CD4-positive, alpha-beta T cell (primary cell): ENCODE results near the gene SS18L1. TPM values are rescaled to one million over a fixed set of nuclear protein-coding genes. Genes with fewer than 3 reads are reported as not detected.

Source experiments
- ATAC-seq: fragments of 200-7000 bp; cut with Tn5 transposase; one replicate; pipeline ENCODE4 v1.10.0; 2022; ENCODE audit warnings: mild to moderate bottlenecking; ENCODE audit not compliant: poor library complexity
- CTCF ChIA-PET: fragments of 350-600 bp; sonication (Branson Sonifier 250); formaldehyde crosslinking; loops from one replicate; lab custom pipeline; 2021; ENCODE audit warnings: antibody characterized with exemption, inconsistent platforms; lab: Charles Lee
- POLR2A ChIA-PET: fragments of 350-600 bp; sonication (Branson Sonifier 250); formaldehyde crosslinking; loops from one replicate; lab custom pipeline; 2021; ENCODE audit warnings: antibody characterized with exemption, inconsistent platforms; lab: Charles Lee
- DNase-seq, 14 experiments: peaks; one replicate each; pipeline ENCODE4 v3.0.0-alpha.2; 2013 to 2020; ENCODE audit warnings: mixed read lengths in 2 of 14
- H3K27ac ChIP-seq, 2 donors: one replicate each; pipeline versions ENCODE4 v1.5.1 to v1.7.0; 2013; ENCODE audit warnings: low read length in 2 of 2, low read depth in 1 of 2, mild to moderate bottlenecking in 1 of 2
- H3K27me3 ChIP-seq, 2 experiments: 1 replicate in 1 of 2; 2 replicates in 1 of 2; pipeline versions ENCODE4 v1.6.1 to v1.7.0; 2013; ENCODE audit warnings: low read length in 2 of 2, control low read depth in 1 of 2, mild to moderate bottlenecking in 1 of 2, moderate library complexity in 1 of 2; ENCODE audit not compliant: insufficient read depth in 2 of 2, control insufficient read depth in 1 of 2
- H3K36me3 ChIP-seq: one replicate; pipeline ENCODE4 v1.6.1; 2013; ENCODE audit warnings: low read length, control low read depth; ENCODE audit not compliant: insufficient read depth
- H3K4me1 ChIP-seq: one replicate; pipeline ENCODE4 v1.6.1; 2013; ENCODE audit warnings: low read length, control low read depth; ENCODE audit not compliant: insufficient read depth
- H3K4me3 ChIP-seq: one replicate; pipeline ENCODE4 v1.5.1; 2013; ENCODE audit warnings: mild to moderate bottlenecking, low read length, moderate library complexity
- H3K9me3 ChIP-seq, 2 experiments: 1 replicate in 1 of 2; 2 replicates in 1 of 2; pipeline versions ENCODE4 v1.6.1 to v1.7.0; 2013; ENCODE audit warnings: low read length in 2 of 2, mild to moderate bottlenecking in 2 of 2, control low read depth in 1 of 2, moderate library complexity in 1 of 2; ENCODE audit not compliant: control insufficient read depth in 1 of 2, insufficient read depth in 1 of 2
- H3K27ac Mint-ChIP-seq: one replicate; pipeline ENCODE4 v1.8.0; 2020; ENCODE audit warnings: mixed read lengths
- H3K27me3 Mint-ChIP-seq: one replicate; pipeline ENCODE4 v1.8.0; 2021; ENCODE audit warnings: mixed read lengths
- H3K36me3 Mint-ChIP-seq: one replicate; pipeline ENCODE4 v1.8.0; 2021; ENCODE audit warnings: low read depth, mixed read lengths
- H3K4me1 Mint-ChIP-seq: one replicate; pipeline ENCODE4 v1.8.0; 2021; ENCODE audit warnings: low read depth, mixed read lengths
- H3K4me3 Mint-ChIP-seq: one replicate; pipeline ENCODE4 v1.8.0; 2020; ENCODE audit warnings: mild to moderate bottlenecking, mixed read lengths
- H3K9me3 Mint-ChIP-seq: one replicate; pipeline ENCODE4 v1.8.0; 2020; ENCODE audit warnings: mixed read lengths
- CTCF ChIP-seq: fragments of 200-600 bp; IDR thresholded peaks from one replicate; pipeline ENCODE4 v1.8.0; 2022; ENCODE audit warnings: antibody characterized with exemption, mild to moderate bottlenecking
- intact Hi-C, 2 experiments: fragments of 100-400 bp; cut with DNase I in 1 of 2; cut with micrococcal nuclease in 1 of 2; formaldehyde crosslinking; loops; one replicate each; pipeline versions ENCODE4 v1.15.1 to v1.9.0; 2023 to 2025; cut with DNase I, micrococcal nuclease
- total RNA-seq, 174 experiments: library from RNA in 2 of 174; stranded (reverse) in 2 of 174; gene quantifications; one replicate each; pipeline ENCODE4 v1.2.3 and lab custom pipeline; 2021 to 2026

Gene SS18L1
- total RNA-seq, 2 experiments from 2014 or later = 12.8 to 13.4 TPM

- no peak for ATAC-seq
- no peaks in the 10 kb centered on the region for H3K9me3 Mint-ChIP-seq
- ChIA-PET POLR2A (no interaction called here), CTCF (no interaction called here)
- TF ChIP-seq CTCF = no peak
- intact Hi-C loops = no loop called here
- no peak for DNase-seq
- H3K4me3 Mint-ChIP-seq = no peak overlapping the region
- H3K36me3 Mint-ChIP-seq = peaks cover 10% of the 10 kb centered on the region
- no peaks in the 10 kb centered on the region for H3K4me1 ChIP-seq
- no peaks in the 10 kb centered on the region for H3K27me3 Mint-ChIP-seq
- no peaks in the 10 kb centered on the region for H3K4me1 Mint-ChIP-seq
- no peaks in the 10 kb centered on the region for H3K9me3 ChIP-seq
- peaks cover 11% of the 10 kb centered on the region for H3K36me3 ChIP-seq
- H3K27me3 ChIP-seq = no peaks in the 10 kb centered on the region
- no peak overlapping the region for H3K27ac ChIP-seq
- no peak overlapping the region for H3K27ac Mint-ChIP-seq
- H3K4me3 ChIP-seq = no peak overlapping the region
Observed at GRCh38 chr20:62174870-62175624, 31.5 kb downstream of the SS18L1 start.

- ChIA-PET POLR2A (no interaction called here), CTCF (no interaction called here)
- Mint-ChIP-seq H3K4me1 (no peaks in the 10 kb centered on the region), H3K27me3 (no peaks in the 10 kb centered on the region), H3K4me3 (no peak overlapping the region), H3K9me3 (no peaks in the 10 kb centered on the region), H3K27ac (no peak overlapping the region), H3K36me3 (peaks cover 10% of the 10 kb centered on the region)
- intact Hi-C loops = no loop called here
- Histone ChIP-seq H3K4me3 (no peak overlapping the region), H3K4me1 (no peaks in the 10 kb centered on the region), H3K36me3 (peaks cover 11% of the 10 kb centered on the region), H3K27me3 (no peaks in the 10 kb centered on the region), H3K9me3 (no peaks in the 10 kb centered on the region), H3K27ac (no peak overlapping the region)
- DNase-seq (no peak), ATAC-seq (no peak)
- no peak for TF ChIP-seq CTCF
Observed at GRCh38 chr20:62175711-62176110, 32.1 kb downstream of the SS18L1 start.

- H3K4me3 Mint-ChIP-seq = no peak overlapping the region
- no peaks in the 10 kb centered on the region for H3K27me3 Mint-ChIP-seq
- H3K27ac ChIP-seq = no peak overlapping the region
- no peaks in the 10 kb centered on the region for H3K4me1 ChIP-seq
- H3K9me3 ChIP-seq = no peaks in the 10 kb centered on the region
- peaks cover 4% of the 10 kb centered on the region for H3K4me1 Mint-ChIP-seq
- TF ChIP-seq CTCF = no peak
- DNase-seq = no peak
- H3K36me3 ChIP-seq = peaks cover 11% of the 10 kb centered on the region
- ChIA-PET CTCF (no interaction called here), POLR2A (no interaction called here)
- H3K27ac Mint-ChIP-seq = no peak overlapping the region
- no peak for ATAC-seq
- no peak overlapping the region for H3K4me3 ChIP-seq
- peaks cover 12% of the 10 kb centered on the region for H3K36me3 Mint-ChIP-seq
- H3K9me3 Mint-ChIP-seq = no peaks in the 10 kb centered on the region
- intact Hi-C loops = no loop called here
- no peaks in the 10 kb centered on the region for H3K27me3 ChIP-seq
Observed at GRCh38 chr20:62176866-62177265, 33.3 kb downstream of the SS18L1 start.
